K562 (cell line): ENCODE measurements around the gene KCNC4. TPM values are rescaled to one million over a fixed set of nuclear protein-coding genes. Genes with fewer than 3 reads are reported as not detected.

Experiments
- ATAC-seq: fragments of 200-7000 bp; cut with Tn5 transposase; 3 replicates; pipeline ENCODE4 v1.9.1; 2020; ENCODE audit warnings: moderate library complexity
- BruUV-seq: library from RNA; stranded (reverse); fragments of 400-500 nt; replicated peaks from 2 replicates; lab custom pipeline; 2021; lab: Mats Ljungman, UMichigan
- CTCF ChIA-PET: fragments of 300-600 bp; formaldehyde crosslinking; extraction: SDS; loops from one replicate; lab custom pipeline; 2021; ENCODE audit warnings: low intra/inter-chr PET ratio; lab: Yijun Ruan, JAX
- POLR2A ChIA-PET: fragments of 300-600, 350-650 bp; sonication (Branson Sonifier 250); formaldehyde crosslinking; extraction: SDS; loops from one replicate; lab custom pipeline; 2021; ENCODE audit warnings: antibody characterized with exemption, inconsistent platforms; lab: Yijun Ruan, JAX
- DNase-seq, 4 experiments: peaks; one replicate each; pipeline versions ENCODE4 v3.0.0 to v3.0.0-alpha.2; 2011 to 2018; ENCODE audit warnings: low spot score in 3 of 4, mixed read lengths in 3 of 4; ENCODE audit errors: extremely low read depth in 1 of 4
- FAIRE-seq: peaks from 2 replicates; lab custom pipeline; 2011; peaks lifted over from hg19 to GRCh38; lab: Jason Lieb, UNC
- H2AFZ ChIP-seq: 2 replicates; pipeline ENCODE4 v1.6.0; 2011; ENCODE audit warnings: low read depth, low read length, control low read depth, inconsistent platforms
- H3K27ac ChIP-seq: fragments of 200-600 bp; 3 replicates; pipeline ENCODE4 v1.8.0; 2011; ENCODE audit warnings: low read depth, mild to moderate bottlenecking, control low read depth, inconsistent platforms, low read length, moderate library complexity, mixed read lengths; ENCODE audit errors: extremely low read depth
- H3K27me3 ChIP-seq, 2 experiments: fragments of 300-600 bp in 1 of 2; 2 replicates in 1 of 2; 3 replicates in 1 of 2; pipeline versions ENCODE4 v1.6.0 to v1.8.0; 2011; ENCODE audit warnings: inconsistent platforms in 2 of 2, low read length in 2 of 2, mild to moderate bottlenecking in 1 of 2, mixed read lengths in 1 of 2, moderate library complexity in 1 of 2; ENCODE audit not compliant: control insufficient read depth in 2 of 2, insufficient read depth in 2 of 2
- H3K36me3 ChIP-seq: fragments of 300-600 bp; 3 replicates; pipeline ENCODE4 v1.8.0; 2011; ENCODE audit warnings: mild to moderate bottlenecking, low read length, inconsistent platforms; ENCODE audit not compliant: control insufficient read depth, insufficient read depth
- H3K4me1 ChIP-seq, 2 experiments: fragments of 200-600 bp in 1 of 2; replicated peaks in 1 of 2; 2 replicates in 1 of 2; 3 replicates in 1 of 2; pipeline versions ENCODE4 v1.5.1 to v1.8.0; 2011; ENCODE audit warnings: inconsistent platforms in 2 of 2, low read length in 2 of 2, mild to moderate bottlenecking in 1 of 2, mixed read lengths in 1 of 2, moderate library complexity in 1 of 2; ENCODE audit not compliant: control insufficient read depth in 2 of 2, insufficient read depth in 2 of 2
- H3K4me2 ChIP-seq: 2 replicates; pipeline ENCODE4 v1.6.1; 2011; ENCODE audit warnings: low read length, control low read depth, inconsistent platforms, mixed read lengths; ENCODE audit not compliant: insufficient read depth
- H3K4me3 ChIP-seq: fragments of 200-600 bp; sonication (generic), shearing (Covaris generic); 2 replicates; pipeline ENCODE4 v1.5.1; 2016; ENCODE audit warnings: control low read depth, inconsistent platforms
- H3K79me2 ChIP-seq: fragments of 200-600 bp; 3 replicates; pipeline ENCODE4 v1.8.0; 2011; ENCODE audit warnings: low read length, inconsistent platforms; ENCODE audit not compliant: control insufficient read depth, insufficient read depth
- H3K9ac ChIP-seq, 2 experiments: 2 replicates each; pipeline versions ENCODE4 v1.6.0 to v1.6.1; 2011; ENCODE audit warnings: low read depth in 2 of 2, low read length in 2 of 2, control low read depth in 1 of 2, inconsistent platforms in 1 of 2, mild to moderate bottlenecking in 1 of 2, mixed read lengths in 1 of 2; ENCODE audit not compliant: insufficient read depth in 1 of 2
- H3K9me1 ChIP-seq: one replicate; pipeline ENCODE4 v1.6.0; 2011; ENCODE audit warnings: inconsistent platforms, mild to moderate bottlenecking, low read length, moderate library complexity; ENCODE audit not compliant: control insufficient read depth, insufficient read depth
- H3K9me3 ChIP-seq: replicated peaks from 2 replicates; pipeline ENCODE4 v1.5.1; 2011; ENCODE audit warnings: low read depth, low read length, inconsistent platforms; ENCODE audit not compliant: control insufficient read depth, insufficient read depth
- H4K20me1 ChIP-seq: replicated peaks from 2 replicates; pipeline ENCODE4 v1.6.1; 2011; ENCODE audit warnings: low read length, inconsistent platforms, mixed read lengths; ENCODE audit not compliant: control insufficient read depth, insufficient read depth
- WGBS: fragments of 100-300 bp; shearing (Covaris generic); methylation state at CpG from one replicate; pipeline ENCODE4 v1.1.6; 2016; ENCODE audit warnings: low coverage, mixed read lengths; ENCODE audit not compliant: insufficient coverage; ENCODE audit errors: missing lambda C conversion rate; 5-methylcytosine and 5-hydroxymethylcytosine counted together
- in situ Hi-C: fragments of 300-500 bp; cut with MboI; formaldehyde crosslinking; loops from 4 replicates; pipeline ENCODE4 v1.15.0; 2018; ENCODE audit warnings: inconsistent platforms, mixed read lengths
- intact Hi-C: fragments of 100-400 bp; cut with micrococcal nuclease; formaldehyde crosslinking; loops from 2 replicates; pipeline ENCODE4 v1.14.2; 2022
- polyA plus RNA-seq, 8 experiments: library from polyadenylated mRNA; depleted of rRNA in 4 of 8; stranded (reverse) in 5 of 8; unstranded in 3 of 8; fragments of >200 nt; fragmentation: Nextera tagmentation in 2 of 8; fragmentation: Illumina TruSeq in 1 of 8; extraction: Ambion mirVana in 2 of 8; extraction: Trizol in 1 of 8; gene quantifications; 2 replicates each; pipeline versions ENCODE4 v1.2.1 to v1.2.3, GENCODE V29; 2011 to 2014; ENCODE audit warnings: inconsistent platforms in 1 of 8, missing spikeins in 1 of 8
- total RNA-seq, 7 experiments: library from RNA; depleted of rRNA in 6 of 7; stranded (reverse); fragments of >200 nt in 6 of 7; fragmentation: Illumina TruSeq in 2 of 7; extraction: Trizol in 2 of 7; gene quantifications; 2 replicates each; pipeline versions ENCODE4 v1.2.1 to v1.2.3, GENCODE V29; 2011 to 2021; ENCODE audit warnings: low replicate concordance in 1 of 7
- TF ChIP-seq, protein P1 (sequence below): fragments of 150-350 bp; IDR thresholded peaks from 2 replicates; pipeline ENCODE4 v1.6.1; 2014; ENCODE audit warnings: low read depth, mild to moderate bottlenecking, low read length, borderline replicate concordance
- TF ChIP-seq, protein P2 (sequence below), 2 experiments: fragments of 450-650 bp in 1 of 2; sonication (generic) in 1 of 2; formaldehyde crosslinking in 1 of 2; IDR thresholded peaks in 1 of 2; conservative IDR thresholded peaks in 1 of 2; 2 replicates each; pipeline versions ENCODE4 v1.6.1 to v1.8.1; 2016 to 2023; ENCODE audit warnings: mild to moderate bottlenecking in 2 of 2, moderate library complexity in 2 of 2, inconsistent platforms in 1 of 2, missing genetic modification reagents in 1 of 2

Gene KCNC4
- total and polyA plus RNA-seq, 9 of the 15 experiments (the other 6 are each of a cell fraction or from before 2014, with no cell fraction given): 0.07 to 1.8 (median 0.73) TPM

DNA sequence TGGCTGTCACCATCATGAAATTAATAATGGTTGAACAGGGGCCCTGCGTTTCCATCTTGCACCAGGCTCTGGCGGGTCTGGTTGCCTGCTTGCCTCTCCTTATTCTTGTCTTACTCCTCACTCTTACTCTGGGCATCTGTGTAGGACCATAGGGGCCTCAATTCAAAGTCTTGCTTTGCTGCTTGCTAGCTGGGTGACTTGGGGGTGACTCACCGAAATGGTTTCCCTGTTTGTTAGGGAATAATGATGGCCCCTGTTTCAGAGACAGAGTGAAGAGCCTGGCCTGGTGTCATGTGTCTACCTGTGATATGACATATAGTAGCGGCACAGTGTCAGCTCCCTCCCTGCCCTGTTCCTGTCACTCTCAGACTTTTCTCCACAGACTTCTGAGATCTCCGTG, 24.6 kb downstream of the KCNC4 start:
- H2AFZ ChIP-seq: no peak overlapping the region
- H3K4me2 ChIP-seq: no peak overlapping the region
- H3K27ac ChIP-seq: no peak overlapping the region
- BruUV-seq: no TSS peak
- POLR2A ChIA-PET: interaction anchor here (0.9 kb wide), 1 partner anchor 23 kb away, joined by 3 read pairs; no protein-coding TSS in a partner anchor
- in situ Hi-C loops: no loop called here
- no peaks in the 10 kb centered on the region for H3K79me2 ChIP-seq
- ATAC-seq (no peak), DNase-seq (peak in 1 of 4 experiments; percentile 13), FAIRE-seq (no peak)
- intact Hi-C loops: no loop called here
- H3K9ac ChIP-seq: no peak overlapping the region
- TF ChIP-seq, protein P1, sequence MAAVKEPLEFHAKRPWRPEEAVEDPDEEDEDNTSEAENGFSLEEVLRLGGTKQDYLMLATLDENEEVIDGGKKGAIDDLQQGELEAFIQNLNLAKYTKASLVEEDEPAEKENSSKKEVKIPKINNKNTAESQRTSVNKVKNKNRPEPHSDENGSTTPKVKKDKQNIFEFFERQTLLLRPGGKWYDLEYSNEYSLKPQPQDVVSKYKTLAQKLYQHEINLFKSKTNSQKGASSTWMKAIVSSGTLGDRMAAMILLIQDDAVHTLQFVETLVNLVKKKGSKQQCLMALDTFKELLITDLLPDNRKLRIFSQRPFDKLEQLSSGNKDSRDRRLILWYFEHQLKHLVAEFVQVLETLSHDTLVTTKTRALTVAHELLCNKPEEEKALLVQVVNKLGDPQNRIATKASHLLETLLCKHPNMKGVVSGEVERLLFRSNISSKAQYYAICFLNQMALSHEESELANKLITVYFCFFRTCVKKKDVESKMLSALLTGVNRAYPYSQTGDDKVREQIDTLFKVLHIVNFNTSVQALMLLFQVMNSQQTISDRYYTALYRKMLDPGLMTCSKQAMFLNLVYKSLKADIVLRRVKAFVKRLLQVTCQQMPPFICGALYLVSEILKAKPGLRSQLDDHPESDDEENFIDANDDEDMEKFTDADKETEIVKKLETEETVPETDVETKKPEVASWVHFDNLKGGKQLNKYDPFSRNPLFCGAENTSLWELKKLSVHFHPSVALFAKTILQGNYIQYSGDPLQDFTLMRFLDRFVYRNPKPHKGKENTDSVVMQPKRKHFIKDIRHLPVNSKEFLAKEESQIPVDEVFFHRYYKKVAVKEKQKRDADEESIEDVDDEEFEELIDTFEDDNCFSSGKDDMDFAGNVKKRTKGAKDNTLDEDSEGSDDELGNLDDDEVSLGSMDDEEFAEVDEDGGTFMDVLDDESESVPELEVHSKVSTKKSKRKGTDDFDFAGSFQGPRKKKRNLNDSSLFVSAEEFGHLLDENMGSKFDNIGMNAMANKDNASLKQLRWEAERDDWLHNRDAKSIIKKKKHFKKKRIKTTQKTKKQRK: no peak
- TF ChIP-seq, protein P2, sequence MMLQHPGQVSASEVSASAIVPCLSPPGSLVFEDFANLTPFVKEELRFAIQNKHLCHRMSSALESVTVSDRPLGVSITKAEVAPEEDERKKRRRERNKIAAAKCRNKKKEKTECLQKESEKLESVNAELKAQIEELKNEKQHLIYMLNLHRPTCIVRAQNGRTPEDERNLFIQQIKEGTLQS (IDR thresholded peaks at IDR 0.05): 0 out of 2 replicates have a peak, but pooled peaks have one; percentile 7
- TF ChIP-seq, protein P2 (CRISPR knock-in tag; conservative IDR thresholded peaks at IDR 0.05): no peak
- H3K9me1 ChIP-seq: no peaks in the 10 kb centered on the region
- no peak overlapping the region for H3K4me3 ChIP-seq
- CTCF ChIA-PET: no interaction called here
- H3K27me3 ChIP-seq: peaks cover 31 to 76% of the 10 kb centered on the region in 2 experiments
- WGBS: 6% methylated on average over 5 of the region's 5 CpGs
- no peaks in the 10 kb centered on the region for H3K36me3 ChIP-seq
- peaks cover 3 to 18% of the 10 kb centered on the region in 2 experiments; a peak in 4 of 5 replicates for H3K4me1 ChIP-seq
- H4K20me1 ChIP-seq: peaks cover 4% of the 10 kb centered on the region; the same call in 1 of the 2 replicates
- no peaks in the 10 kb centered on the region for H3K9me3 ChIP-seq
